ENCODE data around the gene FER.

GRCh38 chr5:109161914-109162683 lies 414.4 kb downstream of the FER start:
- TF ChIP-seq CTCF (conservative IDR thresholded peaks at IDR 0.05; ENCODE audit: low read depth, low read length) (no peak), EZH2phosphoT487 (IDR thresholded peaks at IDR 0.05; ENCODE audit: borderline replicate concordance, low read length) (no peak), EZH2 (IDR thresholded peaks at IDR 0.05; ENCODE audit: low read length, unreplicated experiment) (no peak)
